SH-SY5Y (cell line): Measurements from ENCODE around the gene LAS1L.

Source experiments
- GATA2 ChIP-seq: IDR thresholded peaks from 2 replicates; pipeline ENCODE4 v1.6.1; 2011; ENCODE audit warnings: mild to moderate bottlenecking, low read depth, low read length
- GATA3 ChIP-seq: IDR thresholded peaks from 2 replicates; pipeline ENCODE4 v1.6.1; 2011; ENCODE audit warnings: low read depth, mild to moderate bottlenecking, low read length, moderate library complexity

DNA sequence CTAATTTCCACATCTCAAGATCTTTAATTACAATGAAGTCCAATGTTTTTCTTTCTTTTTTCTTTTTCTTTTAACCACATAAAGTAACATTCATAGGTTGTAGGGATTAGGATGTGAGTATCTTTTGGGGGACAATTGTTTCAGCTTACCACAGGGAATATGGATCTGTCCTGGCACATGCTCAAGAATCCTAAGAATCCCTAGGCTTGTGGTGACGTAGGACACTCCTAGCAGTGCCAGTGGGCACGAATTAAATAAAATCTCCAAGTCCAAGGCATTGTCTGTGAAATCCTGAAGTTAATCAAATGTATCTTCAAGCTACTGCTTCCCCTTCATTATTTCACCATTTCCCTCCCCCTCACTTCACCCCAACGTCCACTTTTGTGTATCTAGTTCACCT is 2.6 kb upstream of the LAS1L start:
- TF ChIP-seq GATA3 (no peak), GATA2 (no peak)
